ENCODE measurements around the gene SGMS1.

SGMS1 gene

DNA sequence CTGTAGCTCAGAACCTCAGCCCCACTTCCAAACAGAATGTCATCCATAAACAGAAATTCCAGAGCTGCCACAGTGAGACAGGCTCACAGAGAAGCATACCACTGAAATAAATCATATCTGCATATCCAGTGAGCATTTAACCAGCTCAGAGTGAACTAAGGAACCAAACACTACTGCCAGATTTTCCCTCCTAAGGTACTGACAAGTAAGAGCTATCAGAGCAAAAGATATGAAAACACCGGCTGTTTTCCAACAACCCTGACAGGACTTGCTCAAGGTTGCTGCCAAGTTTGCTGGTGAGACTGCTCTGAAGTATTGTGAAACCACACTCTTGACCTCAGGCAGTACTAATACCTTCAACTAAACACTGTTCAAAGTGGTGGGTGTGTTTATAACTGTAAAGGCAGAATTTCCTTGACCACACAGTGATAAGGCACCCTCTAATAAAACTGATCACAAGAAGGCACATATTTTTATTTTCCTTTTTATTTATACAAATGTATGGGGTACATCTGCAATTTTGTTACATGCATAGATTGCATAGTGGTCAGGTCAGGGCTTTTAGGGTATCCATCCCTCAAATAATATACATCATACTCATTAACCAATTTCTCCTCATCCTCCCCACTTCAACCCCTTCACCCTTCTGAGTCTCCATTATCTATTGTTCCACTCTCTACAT is 18.3 kb downstream of the SGMS1 start:
- DNase-seq, result peak; percentile 38

DNA sequence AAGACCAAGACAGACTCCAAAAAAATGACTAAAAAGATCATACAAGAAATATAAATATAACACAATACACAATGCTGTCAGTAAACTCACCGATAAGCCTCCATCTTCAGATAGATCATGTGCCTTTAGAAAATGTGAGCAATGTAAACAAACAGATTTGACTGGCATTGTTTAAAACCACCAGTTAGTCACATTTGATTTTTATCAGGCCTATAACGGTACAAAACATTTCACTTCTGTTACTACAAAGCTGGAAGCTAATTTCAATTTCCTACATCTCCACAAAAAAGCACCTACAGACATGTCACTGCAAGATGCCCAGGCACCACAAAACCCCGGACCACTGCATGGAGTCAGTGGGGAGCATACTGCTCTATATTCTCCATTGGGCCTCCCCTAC is 18.9 kb downstream of the SGMS1 start:
- DNase-seq, result no peak

DNA sequence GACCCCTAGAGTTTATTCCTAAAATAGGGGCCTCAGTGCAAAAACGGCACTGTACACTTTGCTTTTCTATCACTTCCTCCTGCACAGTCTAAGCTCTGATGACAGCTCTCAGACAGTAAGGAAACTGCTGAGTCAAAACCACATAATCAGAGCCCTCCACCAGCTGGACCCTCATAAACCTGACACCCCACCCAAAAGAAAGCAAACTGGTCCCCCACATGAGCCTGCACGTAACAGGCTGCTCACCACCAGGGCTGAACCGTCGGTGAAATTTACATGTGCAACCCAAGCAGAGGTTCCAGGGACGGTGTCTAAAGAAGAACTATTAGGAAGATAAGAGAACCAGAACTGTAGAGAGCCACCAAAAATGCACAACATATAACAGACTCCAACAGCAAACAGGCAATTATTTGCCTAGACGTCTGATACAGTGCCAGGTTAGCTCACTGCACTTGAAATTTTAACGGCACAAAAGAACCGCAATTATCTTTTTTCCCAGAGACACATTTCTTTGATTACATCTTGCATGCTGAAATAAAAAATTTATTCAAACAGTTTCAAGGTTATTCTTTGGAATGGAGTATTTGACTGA is 19.6 kb downstream of the SGMS1 start:
- peak; percentile 42 for DNase-seq

DNA sequence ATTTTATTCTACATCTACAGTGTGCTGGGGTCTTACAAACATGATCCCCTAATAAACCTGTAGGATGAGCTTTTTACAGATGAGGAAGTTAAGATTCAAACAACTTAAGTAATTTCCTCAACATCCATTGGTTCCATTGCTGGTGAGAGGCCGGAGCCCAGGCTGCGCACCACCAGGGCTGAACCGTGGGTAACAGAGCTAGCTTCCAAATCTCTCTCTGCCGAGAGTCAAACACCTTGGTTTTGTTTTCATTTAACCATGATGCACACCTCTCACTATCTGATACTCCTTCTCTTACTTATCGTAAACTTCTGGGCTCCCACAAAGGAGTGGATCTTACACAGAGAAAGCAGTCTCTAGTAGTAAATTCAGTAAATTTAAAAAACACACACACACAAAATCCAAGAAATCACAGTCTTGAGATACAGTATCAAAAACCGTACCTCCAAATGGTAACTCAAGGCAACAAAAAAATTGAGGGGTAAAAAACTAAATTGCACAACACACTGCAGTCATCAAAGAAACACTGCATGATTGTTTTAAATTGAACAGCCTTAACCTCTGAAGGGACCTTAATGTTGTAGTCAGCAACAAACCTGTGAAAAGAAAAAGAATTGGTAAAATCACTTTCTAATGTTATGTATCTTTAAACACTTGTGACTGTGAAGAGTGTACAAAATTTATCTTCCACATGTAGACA is 20.5 kb downstream of the SGMS1 start:
- no peak for DNase-seq

DNA sequence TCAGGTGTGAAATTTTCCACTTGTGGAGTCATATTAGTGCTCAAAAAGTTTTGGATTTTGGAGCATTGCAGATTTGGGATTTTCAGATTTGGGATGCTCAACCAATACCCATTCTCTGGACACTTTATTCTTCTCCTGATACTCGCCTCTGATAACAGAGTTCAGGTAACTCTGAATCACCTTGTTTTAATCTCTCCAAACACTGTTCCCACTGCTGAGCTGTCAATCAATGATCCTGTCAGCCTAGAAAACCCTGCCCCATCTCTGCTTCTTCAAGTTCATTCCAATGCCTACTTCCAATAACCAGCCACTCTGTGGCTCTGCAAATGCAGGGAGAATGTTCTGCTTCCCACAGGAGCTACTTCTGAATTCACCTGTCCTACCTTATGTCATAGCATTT is 21.8 kb downstream of the SGMS1 start:
- DNase-seq, result no peak

DNA sequence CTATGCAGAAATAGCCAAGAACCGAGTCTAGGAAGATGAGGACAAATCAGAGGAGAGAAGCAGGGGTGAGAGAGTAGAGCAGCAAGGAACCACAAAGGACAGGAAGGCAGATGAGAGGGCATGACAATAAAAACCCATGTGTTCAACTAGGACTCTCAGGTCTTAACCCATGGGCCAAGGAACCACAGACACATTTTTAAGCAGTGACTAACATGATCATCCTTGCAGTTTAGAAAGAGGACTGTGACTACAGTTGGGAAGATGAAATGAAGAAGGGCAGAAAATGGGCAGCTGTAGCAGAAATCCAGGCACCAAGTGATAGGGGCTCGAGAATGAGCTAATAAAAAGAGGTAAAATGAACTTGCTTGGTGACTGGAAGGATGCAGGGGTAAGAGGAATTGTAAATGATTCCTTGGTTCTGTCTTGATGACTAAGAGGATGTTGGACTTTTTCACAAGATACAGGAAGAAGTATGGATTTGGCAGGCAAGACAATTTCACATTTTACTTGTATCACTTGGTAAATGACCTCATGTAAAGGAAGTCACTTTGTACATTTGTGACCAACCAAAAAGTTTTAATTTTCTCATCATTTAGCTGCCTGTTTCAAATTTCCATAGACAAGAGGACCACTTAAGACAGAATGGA is 22.8 kb downstream of the SGMS1 start:
- DNase-seq, result no peak

GRCh38 chr10:50600286-50600685 is 23.5 kb downstream of the SGMS1 start:
- no peak for DNase-seq

GRCh38 chr10:50596897-50597296 is 26.9 kb downstream of the SGMS1 start:
- DNase-seq, result no peak

- DNase-seq, result no peak
Measured at GRCh38 chr10:50596456-50596855, 27.3 kb downstream of the SGMS1 start.

DNA sequence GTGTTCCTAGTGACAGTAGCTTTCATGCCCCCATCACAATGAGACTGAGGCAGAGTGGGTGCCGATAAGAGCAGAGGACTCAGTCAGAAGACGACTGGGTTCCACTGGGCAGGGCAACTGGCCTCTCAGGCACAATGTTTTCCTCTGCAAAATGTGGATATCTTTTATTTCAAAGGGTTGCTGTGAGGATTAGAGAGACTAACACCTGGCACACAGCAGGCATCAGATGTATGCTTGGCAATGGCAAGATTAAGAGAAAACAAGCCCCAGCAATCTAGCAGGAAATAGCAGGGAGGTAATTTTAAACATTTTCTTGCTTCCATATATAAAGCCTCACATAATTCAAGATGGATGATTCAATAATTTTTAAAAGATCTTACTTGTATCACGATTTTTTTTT is 28.0 kb downstream of the SGMS1 start:
- DNase-seq, result no peak

GRCh38 chr10:50593523-50594376 is 30.0 kb downstream of the SGMS1 start:
- DNase-seq, result no peak

DNA sequence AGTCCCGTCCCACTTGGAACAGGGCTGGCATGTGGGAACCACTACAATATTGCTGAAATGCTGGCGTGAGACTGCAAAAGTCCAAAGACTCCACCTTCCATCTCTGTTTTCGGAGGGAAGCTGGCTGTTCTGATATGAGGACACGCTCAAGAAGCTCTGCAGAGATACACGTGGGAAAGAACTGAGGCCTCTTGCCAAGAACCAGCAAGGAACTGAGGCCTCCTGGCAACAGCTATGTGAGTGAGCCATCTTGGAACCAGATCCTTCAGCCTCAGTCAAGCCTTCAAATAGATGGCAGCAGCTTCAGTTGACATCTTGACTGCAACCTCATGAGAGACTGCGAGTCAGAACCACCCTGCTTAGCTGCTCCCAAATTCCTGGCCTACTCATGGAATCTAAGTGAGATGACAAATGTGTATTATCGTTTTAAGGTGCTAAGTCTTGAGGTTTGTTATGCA is 30.8 kb downstream of the SGMS1 start:
- no peak for DNase-seq

DNA sequence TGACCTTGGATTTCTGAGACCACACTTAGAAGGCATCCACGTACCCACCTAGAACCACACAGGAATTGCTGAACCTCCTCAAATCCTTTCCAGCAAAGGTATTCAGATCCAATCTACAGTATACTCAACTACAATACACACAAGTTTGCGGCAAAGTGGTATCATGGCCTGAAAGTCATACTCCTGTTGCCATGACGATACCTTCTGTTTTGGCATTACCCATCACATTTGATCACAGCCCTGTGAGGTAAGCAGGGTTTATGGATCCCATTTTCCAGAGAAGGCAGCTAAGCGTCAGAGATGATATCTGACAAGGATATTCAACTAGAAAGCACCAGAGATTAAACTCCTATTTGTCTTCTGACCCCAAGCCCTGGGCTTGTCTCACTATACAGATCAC is 32.8 kb downstream of the SGMS1 start:
- DNase-seq, result no peak

DNA sequence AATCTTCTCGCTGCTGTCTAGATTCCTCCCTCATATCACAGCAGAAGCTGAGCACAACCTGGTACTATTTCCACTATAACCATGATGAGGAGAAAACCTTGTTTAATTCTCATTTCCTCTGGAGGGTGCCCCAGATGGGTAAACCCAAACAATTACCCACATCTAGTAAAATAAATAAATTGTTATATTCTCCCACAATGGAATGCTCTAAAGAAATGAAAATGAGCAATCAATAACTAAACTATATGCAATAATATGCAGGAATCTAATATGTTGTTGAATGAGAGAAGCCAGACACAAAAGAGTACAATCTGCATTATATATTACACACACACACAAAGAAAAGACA is 37.0 kb downstream of the SGMS1 start:
- no peak for DNase-seq

- DNase-seq, result peak; percentile 46
Measured at GRCh38 chr10:50585921-50586739, 37.6 kb downstream of the SGMS1 start.

DNA sequence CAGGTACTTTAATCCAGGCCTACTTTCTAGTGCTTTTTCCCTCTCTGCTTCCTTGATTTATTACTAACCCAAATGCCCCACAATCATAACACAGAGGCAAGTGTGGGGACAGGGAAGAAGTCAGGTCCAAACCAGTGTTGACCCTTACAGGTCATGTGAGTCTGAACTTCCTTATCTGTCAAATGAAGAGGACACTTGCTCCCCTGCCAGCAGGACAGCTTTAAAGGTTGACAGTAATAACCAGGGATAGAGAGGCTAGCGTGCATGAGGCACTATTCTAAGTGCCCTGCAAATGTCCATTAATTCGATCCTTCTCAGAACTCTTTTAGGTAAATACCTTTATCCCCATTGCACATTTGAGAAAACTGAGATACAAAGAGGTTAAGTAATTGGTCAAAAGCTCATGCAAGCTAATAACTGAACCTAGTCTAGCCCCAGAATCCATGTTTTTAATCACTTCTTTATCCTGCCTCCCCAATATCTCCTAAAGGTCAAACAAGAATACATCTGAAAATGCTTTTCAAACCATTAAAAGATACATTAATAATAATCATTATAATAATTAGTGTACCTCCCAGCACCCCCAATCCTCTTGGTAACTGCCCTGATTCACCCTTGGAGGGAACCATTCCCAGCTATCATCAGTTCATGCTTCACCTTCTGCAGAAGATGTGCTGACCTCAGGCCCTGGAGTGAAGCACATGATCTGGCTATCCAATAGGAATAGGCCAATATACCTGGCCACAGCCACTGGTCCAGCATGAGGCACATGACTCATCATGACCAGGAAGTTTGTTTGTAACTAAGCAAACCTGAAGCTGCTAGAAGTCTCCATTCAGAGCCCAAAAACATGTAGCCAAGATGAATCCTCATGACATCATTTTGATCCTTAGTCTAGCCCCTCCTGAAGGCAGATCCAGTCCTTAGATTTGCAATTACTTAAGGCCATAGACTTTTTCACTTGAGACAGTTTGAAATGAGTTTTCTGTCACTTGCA is 40.7 kb downstream of the SGMS1 start:
- DNase-seq, result no peak

DNA sequence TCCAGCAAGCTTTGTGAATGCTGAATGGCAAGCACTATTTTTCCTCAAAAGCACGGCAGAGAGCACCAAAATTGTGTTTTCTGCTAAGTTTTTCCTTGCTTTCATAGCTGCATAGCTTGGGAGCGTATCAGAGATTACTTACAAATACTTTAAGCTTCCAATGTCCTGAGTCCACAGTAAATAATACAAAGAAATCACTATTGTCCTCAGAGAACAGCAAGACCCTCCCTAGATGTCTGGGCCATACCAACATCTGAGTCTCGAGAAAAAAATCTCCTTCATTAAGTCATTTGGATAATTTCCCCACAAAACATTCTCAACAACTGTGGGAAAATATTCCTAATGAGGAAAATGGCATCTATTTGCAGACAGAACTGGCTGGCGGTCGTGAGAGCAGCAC is 41.7 kb downstream of the SGMS1 start:
- no peak for DNase-seq

DNA sequence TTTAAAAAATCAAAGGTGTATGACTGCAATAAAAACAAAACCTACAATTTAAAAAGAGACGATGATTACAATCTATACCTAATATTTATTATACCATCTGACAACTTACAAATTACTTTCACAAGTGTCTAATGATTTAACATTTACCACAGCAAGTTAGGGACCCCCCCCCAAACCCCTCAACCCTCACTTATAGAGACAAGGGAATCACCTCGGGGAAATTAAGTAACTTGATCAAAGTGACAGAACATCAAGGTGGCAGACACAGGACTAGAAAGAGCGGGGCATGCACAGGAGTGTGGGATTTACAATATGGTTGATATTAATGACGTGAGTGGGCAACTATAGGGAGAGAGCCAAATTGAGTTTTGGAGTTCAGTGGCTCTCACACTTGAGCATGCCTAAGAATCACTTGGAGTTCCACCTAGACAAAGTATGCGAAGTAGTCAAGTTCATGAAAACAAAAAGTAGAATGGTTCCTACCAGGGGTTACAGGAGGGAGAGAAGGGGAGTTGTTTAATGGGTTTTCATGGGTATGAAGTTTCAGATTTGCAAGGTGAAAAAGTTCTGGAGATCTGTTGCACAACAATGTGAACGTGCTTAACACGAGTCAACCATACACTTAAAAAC is 43.4 kb downstream of the SGMS1 start:
- no peak for DNase-seq

DNA sequence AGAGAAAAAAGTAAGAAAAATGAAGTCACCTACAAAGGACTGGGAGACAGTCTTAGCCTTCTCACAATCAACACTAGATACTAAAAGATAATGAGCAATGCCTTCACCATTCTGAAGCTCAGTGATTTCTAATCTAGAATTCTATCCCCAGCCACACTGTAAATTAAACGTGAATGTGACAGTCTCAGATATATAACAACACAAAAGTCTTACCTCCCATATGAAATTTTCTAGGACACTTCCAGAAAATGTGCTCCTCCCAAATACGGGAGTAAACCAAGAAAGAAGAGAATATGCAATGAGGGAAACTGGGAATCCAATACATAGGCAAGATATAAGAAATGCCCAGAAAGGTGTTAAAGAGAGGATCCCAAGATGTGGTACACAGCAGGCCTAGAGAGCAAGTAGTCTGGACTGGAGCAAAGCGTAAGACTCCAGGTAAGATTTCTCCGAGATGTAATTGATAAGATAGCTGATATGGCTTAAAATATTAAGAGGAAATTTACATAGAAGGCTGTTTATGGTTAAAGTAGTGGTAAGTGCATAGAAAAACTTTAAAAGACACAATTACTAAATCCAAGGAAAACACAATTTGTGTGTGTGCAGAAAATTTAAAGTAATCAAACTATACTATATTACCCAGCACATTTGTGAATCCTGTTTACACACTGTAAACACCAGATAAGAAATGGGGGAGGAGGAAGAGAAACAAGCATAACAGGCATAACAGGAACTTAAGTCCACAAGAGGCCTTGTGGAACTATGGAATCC is 44.1 kb downstream of the SGMS1 start:
- no peak for DNase-seq
